Gastrocnemius medialis (tissue), 4 donors: Measurements from ENCODE around the gene CTSE. TPM values are rescaled to one million over a fixed set of nuclear protein-coding genes. Genes with fewer than 3 reads are reported as not detected.

ENCODE experiments used
- ATAC-seq, 2 donors: fragments of 150-250 bp; one replicate each; pipeline ENCODE4 v1.9.1; 2016
- DNase-seq, 2 donors: peaks; one replicate each; pipeline ENCODE4 v3.0.0-alpha.2; 2019
- H3K27ac ChIP-seq, 4 donors: fragments of 200-600 bp; sonication (generic); 1 replicate in 1 of 4; 2 replicates in 3 of 4; pipeline ENCODE4 v1.5.1; 2016 to 2018; ENCODE audit warnings: mild to moderate bottlenecking in 2 of 4, moderate library complexity in 1 of 4
- H3K27me3 ChIP-seq, 3 donors: fragments of 200-600 bp; sonication (generic) in 2 of 3; 1 replicate in 1 of 3; 2 replicates in 2 of 3; pipeline versions ENCODE4 v1.5.1 to v1.6.0; 2016 to 2019; ENCODE audit warnings: mild to moderate bottlenecking in 1 of 3, moderate library complexity in 1 of 3
- H3K36me3 ChIP-seq, 2 donors: fragments of 200-600 bp; sonication (generic) in 1 of 2; one replicate each; pipeline ENCODE4 v1.5.1; 2017 to 2018
- H3K4me1 ChIP-seq, 2 donors: fragments of 200-600 bp; sonication (generic) in 1 of 2; one replicate each; pipeline ENCODE4 v1.5.1; 2016 to 2017; ENCODE audit warnings: mild to moderate bottlenecking in 2 of 2
- H3K4me3 ChIP-seq, 4 donors: fragments of 200-600 bp; sonication (generic) in 3 of 4; 1 replicate in 1 of 4; 2 replicates in 3 of 4; pipeline ENCODE4 v1.5.1; 2016 to 2019; ENCODE audit warnings: mild to moderate bottlenecking in 2 of 4
- H3K9me3 ChIP-seq, 3 donors: fragments of 200-600 bp; sonication (generic) in 2 of 3; 1 replicate in 1 of 3; 2 replicates in 2 of 3; pipeline ENCODE4 v1.5.1; 2016 to 2019
- CTCF ChIP-seq, 5 experiments: fragments of 450-650 bp in 3 of 5; fragments of 200-600 bp in 2 of 5; sonication (generic) in 2 of 5; IDR thresholded peaks in 4 of 5; conservative IDR thresholded peaks in 1 of 5; 1 replicate in 4 of 5; 2 replicates in 1 of 5; pipeline ENCODE4 v1.5.1; 2016 to 2019; ENCODE audit warnings: antibody characterized with exemption in 5 of 5, mild to moderate bottlenecking in 3 of 5, moderate library complexity in 3 of 5
- POLR2A ChIP-seq, 2 donors: fragments of 450-650 bp; IDR thresholded peaks; one replicate each; pipeline ENCODE4 v1.6.1; 2017; ENCODE audit warnings: antibody characterized with exemption in 2 of 2, mild to moderate bottlenecking in 2 of 2, moderate library complexity in 2 of 2
- in situ Hi-C, 4 donors: fragments of 200-750 bp; cut with MboI; loops; one replicate each; pipeline versions ENCODE4 v1.15.0 to v1.8.0; 2017; ENCODE audit warnings: low sequenced_read_pairs in 4 of 4
- intact Hi-C: fragments of 100-400 bp; cut with DNase I; formaldehyde crosslinking; loops from one replicate; pipeline ENCODE4 v1.15.1; 2023; ENCODE audit warnings: low total_unique reads
- total RNA-seq, 4 donors: library from RNA; depleted of rRNA; stranded (reverse); fragments of >200 nt; gene quantifications; one replicate each; pipeline versions ENCODE4 v1.1.0 to v1.2.3, GENCODE V29; 2016

CTSE gene
- total RNA-seq, 4 donors from 2014 or later = not detected

GRCh38 chr1:205962821-205963221 is 60.9 kb downstream of the CTSE start:
- intact Hi-C loops = no loop called here
- ATAC-seq (no peak), DNase-seq (no peak)
- peaks cover 18 to 22% of the 10 kb centered on the region in 2 donors for H3K4me1 ChIP-seq
- in situ Hi-C loops = no loop called here
- H3K27me3 ChIP-seq = no peaks in the 10 kb centered on the region
- H3K9me3 ChIP-seq = no peaks in the 10 kb centered on the region
- peak overlapping the region in 1 of 4 donors; percentile 55 for H3K27ac ChIP-seq
- H3K4me3 ChIP-seq = no peak overlapping the region
- H3K36me3 ChIP-seq = no peaks in the 10 kb centered on the region
- TF ChIP-seq CTCF (IDR thresholded peaks at IDR 0.05 in 4 of 5, conservative IDR thresholded peaks at IDR 0.05 in 1 of 5) (no peak), POLR2A (IDR thresholded peaks at IDR 0.05) (no peak)

DNA sequence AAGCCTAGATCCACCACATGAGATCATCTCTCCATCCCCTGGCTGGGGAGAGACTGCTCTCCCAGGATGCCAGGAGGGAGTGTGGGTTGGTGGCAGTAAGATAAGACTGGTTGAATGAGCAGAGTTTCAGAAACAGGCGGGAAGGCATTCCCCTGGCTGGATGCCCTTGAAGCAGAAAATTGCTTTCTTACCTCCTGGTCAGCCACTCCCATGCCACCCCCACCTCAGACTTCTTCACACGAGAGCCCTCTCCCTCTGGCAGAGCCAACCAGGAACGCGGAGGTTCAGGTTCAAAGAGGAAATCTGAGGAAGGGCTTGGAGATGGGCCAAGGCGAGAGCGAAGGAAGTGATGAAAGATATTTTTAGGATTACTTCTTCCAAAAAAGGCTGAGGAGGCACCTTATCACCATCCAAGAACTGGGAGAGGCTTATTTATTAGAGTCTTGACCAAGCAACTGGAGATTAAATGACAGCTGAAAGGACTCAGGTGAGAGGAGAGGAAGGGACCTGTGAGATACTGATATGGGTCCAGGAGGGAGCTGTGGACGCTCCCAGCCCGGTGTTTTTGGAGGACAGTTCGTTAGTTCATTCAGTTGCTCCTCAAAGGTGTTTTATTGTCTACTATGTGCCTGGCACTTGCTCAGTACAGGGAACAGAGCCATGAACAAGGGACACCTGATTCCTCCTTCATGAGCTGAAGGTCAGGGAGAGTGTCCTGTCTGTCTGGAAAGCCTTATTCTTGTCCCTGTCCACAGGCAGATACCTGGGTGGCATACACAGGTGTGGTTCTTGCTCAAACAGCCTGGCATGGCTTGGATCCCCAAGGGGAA is 61.5 kb downstream of the CTSE start:
- in situ Hi-C loops (no loop called here), intact Hi-C loops (no loop called here)
- DNase-seq = peak; percentile 18 to 49
- Histone ChIP-seq H3K9me3 (no peaks in the 10 kb centered on the region), H3K36me3 (no peaks in the 10 kb centered on the region), H3K4me1 (peaks cover 18 to 22% of the 10 kb centered on the region in 2 donors), H3K4me3 (no peak overlapping the region), H3K27ac (peak overlapping the region in 1 of 4 donors; percentile 55), H3K27me3 (no peaks in the 10 kb centered on the region)
- peak; percentile 74 to 84 for ATAC-seq
- TF ChIP-seq CTCF (IDR thresholded peaks at IDR 0.05 in 4 of 5, conservative IDR thresholded peaks at IDR 0.05 in 1 of 5) (no peak), POLR2A (IDR thresholded peaks at IDR 0.05) (no peak)

GRCh38 chr1:205961405-205961804 is 62.3 kb downstream of the CTSE start:
- TF ChIP-seq POLR2A (IDR thresholded peaks at IDR 0.05) (no peak), CTCF (IDR thresholded peaks at IDR 0.05 in 4 of 5, conservative IDR thresholded peaks at IDR 0.05 in 1 of 5) (no peak)
- in situ Hi-C loops = no loop called here
- DNase-seq = no peak
- Histone ChIP-seq H3K4me3 (no peak overlapping the region), H3K4me1 (peaks cover 18 to 22% of the 10 kb centered on the region in 2 donors), H3K36me3 (no peaks in the 10 kb centered on the region), H3K9me3 (no peaks in the 10 kb centered on the region), H3K27me3 (no peaks in the 10 kb centered on the region), H3K27ac (no peak overlapping the region)
- intact Hi-C loops = no loop called here
- no peak for ATAC-seq

- no peaks in the 10 kb centered on the region for H3K36me3 ChIP-seq
- TF ChIP-seq POLR2A (IDR thresholded peaks at IDR 0.05) (no peak), CTCF (IDR thresholded peaks at IDR 0.05 in 4 of 5, conservative IDR thresholded peaks at IDR 0.05 in 1 of 5) (no peak)
- no peak for ATAC-seq
- H3K9me3 ChIP-seq = no peaks in the 10 kb centered on the region
- intact Hi-C loops (no loop called here), in situ Hi-C loops (no loop called here)
- H3K4me1 ChIP-seq = peaks cover 18 to 22% of the 10 kb centered on the region in 2 donors
- H3K4me3 ChIP-seq = no peak overlapping the region
- no peak for DNase-seq
- H3K27me3 ChIP-seq = no peaks in the 10 kb centered on the region
- H3K27ac ChIP-seq = no peak overlapping the region
Measured at GRCh38 chr1:205959789-205960188, 63.9 kb downstream of the CTSE start.

Other genes starting within 250 kb of the CTSE start
- gene RAB29, start 248.4 kb downstream of the CTSE start, total RNA-seq = 10 to 100 TPM in 3 of 4 donors, 1 to 10 TPM in 1; 8.4 to 13.8 (median 10.7) TPM
- 10 to 100 TPM; 21.5 to 39.8 (median 36.8) TPM for gene SLC41A1, start 210.7 kb downstream of the CTSE start, total RNA-seq
- gene PM20D1, start 173.8 kb downstream of the CTSE start, total RNA-seq = not detected
- under 1 TPM; 0.10 to 0.32 (median 0.26) TPM for gene SLC26A9, start 80.4 kb downstream of the CTSE start, total RNA-seq
- gene RAB7B, start 20.5 kb downstream of the CTSE start, total RNA-seq = under 1 TPM in 3 of 4 donors, not detected in 1; 0.15 to 0.62 (median 0.33) TPM
- gene RHEX, start 29.3 kb upstream of the CTSE start, total RNA-seq = not detected
- not detected for gene AVPR1B, start 93.5 kb upstream of the CTSE start, total RNA-seq
- under 1 TPM in 2 of 4 donors, not detected in 2; 0.20 to 0.85 TPM for gene FAM72A, start 178.9 kb upstream of the CTSE start, total RNA-seq
- 10 to 100 TPM in 2 of 4 donors, 1 to 10 TPM in 2; 8.7 to 13.2 (median 11.0) TPM for gene SRGAP2, start 179.6 kb upstream of the CTSE start, total RNA-seq